HL-60/S4 (cell line): ENCODE data around the gene LSS.

Experiments
- in situ Hi-C: fragments of 300-500 bp; cut with MboI; formaldehyde crosslinking; loops from 2 replicates; pipeline ENCODE4 v1.14.3; 2022; ENCODE audit warnings: low sequenced_read_pairs

Gene LSS

DNA sequence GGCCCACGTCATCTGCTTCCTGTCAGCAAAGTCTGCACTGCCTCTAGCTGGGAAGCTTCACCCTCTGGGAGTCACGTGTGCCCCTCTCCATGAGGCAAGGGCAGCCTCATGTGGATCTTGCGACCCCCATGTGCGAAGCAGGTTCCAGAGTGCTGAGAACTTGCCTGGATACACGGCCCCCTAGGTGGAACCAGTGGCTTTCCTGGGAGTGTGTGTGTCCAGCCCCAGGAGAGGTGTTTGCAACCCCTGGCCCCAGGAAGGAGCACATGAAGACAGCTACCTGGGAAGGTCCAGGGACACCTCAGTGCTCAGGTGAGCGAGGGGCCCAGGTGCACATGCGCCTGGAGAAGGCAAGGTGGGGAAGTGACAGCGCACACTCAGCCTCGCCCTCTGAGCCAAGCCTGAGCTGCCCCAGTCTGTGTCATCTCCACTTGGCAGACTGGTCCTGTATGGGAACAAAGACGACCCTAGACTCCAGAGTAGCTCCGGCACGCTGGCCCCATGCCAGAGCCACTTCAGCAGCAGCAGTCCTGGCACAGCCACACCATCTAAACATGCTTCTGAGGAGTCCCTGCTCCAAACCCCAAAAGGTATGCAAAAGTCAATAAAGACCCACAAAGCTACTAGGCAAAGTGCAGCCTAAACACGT lies 8.9 kb downstream of the LSS start:
- in situ Hi-C loops: no loop called here

DNA sequence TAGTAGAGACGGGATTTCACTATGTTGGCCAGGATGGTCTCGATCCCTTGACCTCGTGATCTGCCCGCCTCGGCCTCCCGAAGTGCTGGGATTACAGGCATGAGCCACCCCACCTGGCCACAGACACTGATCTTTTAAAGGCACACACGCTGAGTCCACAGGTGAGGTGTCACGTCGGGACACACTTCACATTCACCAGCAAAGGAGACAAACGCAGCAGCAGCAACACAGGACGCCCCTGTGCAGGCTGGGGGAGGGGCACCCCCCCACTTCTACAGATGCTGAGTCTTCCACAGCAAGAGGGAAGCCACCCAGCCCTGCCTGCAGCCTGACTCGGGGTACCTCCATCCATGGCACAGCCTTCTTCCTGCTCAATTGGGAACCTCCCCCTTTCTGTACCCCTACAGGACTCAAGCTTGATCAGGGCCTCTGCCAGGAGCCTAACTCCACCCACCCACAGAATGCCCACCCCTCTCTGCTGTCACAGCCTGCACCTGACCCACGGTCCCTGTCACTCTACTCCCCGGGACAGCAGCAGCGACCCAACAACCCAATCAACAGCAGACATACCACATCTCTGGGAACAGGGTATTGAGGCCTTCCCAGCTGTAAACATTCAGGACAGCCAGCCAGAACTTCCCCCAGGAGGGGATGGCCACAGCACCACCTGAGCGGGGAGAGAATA lies 9.5 kb downstream of the LSS start:
- in situ Hi-C loops: no loop called here

- in situ Hi-C loops: no loop called here
These were observed 10.9 kb downstream of the LSS start for GRCh38 chr21:46217511-46218196.

DNA sequence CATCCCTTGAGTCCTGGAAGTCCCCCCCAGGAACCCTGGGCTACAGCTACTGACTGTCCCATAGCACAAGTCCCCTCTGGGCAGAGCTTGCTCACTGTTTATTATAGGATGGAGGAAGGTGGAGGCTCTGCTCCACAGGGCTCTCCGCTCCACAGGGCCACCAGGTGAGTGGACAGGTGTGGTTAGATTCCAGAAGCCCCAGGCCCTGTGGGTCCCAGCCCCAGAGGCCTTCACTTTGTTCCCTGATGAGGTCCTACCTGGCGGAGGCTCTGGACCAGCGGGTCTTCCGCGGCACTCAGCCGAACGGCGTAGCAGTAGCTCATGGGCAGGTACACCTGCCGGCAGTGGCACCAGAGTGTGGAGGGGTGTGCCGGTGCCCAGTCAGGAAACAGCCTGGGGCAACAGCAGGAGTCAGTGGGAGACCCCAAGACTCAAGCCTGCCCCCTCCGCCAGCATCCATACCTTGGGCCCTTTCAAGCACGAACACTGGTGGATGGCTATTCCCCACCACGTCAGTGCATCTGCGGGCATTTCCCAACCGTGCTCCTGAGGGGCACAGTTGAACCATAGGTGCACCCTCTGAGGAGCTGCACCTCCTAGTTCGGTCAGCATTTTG lies 12.3 kb downstream of the LSS start:
- in situ Hi-C loops: no loop called here

DNA sequence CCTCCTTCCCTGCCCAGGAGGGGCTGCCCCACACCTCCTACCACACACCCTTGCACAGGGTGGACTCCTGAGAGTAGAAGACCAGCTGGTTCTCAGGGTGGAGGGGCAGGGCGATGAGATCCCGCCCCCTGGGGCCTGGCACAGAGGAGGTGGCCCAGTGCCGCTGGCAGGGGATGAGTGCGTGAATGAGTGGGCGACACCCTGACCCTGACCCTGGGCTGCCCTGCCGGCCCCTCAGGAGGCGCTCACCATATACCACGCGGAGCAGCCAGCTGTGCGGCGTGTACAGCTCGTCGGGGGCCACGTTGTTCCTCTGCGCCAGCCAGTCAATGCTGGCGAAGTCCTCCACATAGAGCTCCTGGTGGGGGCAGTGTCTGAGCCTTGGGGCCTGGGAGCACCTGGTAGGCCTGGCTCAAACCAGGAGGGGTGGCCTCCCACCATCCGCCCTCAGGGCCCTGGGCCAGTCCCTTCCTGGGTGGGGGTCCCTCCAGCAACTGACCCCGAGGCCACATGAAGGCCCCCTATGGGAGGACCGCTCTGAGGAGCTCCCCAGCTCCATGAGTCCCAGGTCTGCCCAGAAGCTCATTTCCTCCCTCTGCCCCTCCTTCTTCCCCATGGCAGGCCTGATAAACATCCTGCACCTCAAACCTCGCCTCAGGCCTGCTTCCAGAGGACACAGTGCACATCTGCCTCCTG lies 13.0 kb downstream of the LSS start:
- in situ Hi-C loops: no loop called here

GRCh38 chr21:46214478-46215340 lies 13.9 kb downstream of the LSS start:
- in situ Hi-C loops: no loop called here

GRCh38 chr21:46213620-46214286 lies 14.8 kb downstream of the LSS start:
- in situ Hi-C loops: no loop called here

- in situ Hi-C loops: no loop called here
These were observed 15.7 kb downstream of the LSS start for GRCh38 chr21:46212721-46213484.

DNA sequence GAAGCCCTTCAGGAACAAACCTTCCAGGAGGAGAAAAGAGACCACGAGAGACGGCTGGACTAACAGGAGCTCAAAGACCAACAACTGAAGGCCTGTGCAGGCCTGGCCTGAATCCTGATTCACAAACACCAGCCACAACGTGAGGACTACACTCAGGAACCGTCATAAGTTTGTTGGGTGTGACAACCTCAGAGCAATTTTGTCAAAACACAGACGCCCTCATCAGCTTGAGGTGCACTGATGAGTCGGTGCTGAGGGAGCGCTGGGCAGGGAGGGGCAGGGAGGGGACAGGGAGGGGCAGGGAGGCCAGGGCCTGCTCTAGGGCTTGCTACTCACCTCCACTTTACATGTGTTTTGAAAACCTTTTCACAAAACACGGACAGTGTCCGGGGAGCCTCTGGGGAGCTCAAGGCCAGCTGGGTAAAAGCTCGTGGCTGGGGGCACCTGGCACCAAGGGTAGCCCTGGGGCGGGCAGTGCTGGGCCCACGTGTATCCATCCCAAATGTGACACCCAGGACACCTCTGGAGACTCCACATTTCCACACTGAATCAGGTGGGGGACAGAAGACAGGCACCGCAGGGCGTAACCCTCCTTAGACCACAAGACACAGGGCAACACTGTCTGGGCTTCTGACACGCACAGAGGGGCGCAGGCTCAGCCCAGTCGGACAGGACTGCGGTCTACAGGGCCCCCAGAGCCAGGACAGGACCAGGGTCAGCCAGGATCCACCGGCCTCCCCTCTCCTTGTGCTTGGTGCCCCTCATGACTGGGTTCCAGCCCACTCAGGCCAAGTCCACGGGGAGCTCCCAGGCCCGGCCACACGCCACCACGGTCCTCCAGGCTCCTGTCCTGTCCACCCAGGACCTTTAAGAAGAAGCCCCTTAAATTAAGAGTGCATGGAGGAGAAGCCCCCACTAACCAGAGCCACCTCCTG lies 16.5 kb downstream of the LSS start:
- in situ Hi-C loops: no loop called here

- in situ Hi-C loops: no loop called here
These were observed 17.2 kb downstream of the LSS start for GRCh38 chr21:46211376-46211775.

DNA sequence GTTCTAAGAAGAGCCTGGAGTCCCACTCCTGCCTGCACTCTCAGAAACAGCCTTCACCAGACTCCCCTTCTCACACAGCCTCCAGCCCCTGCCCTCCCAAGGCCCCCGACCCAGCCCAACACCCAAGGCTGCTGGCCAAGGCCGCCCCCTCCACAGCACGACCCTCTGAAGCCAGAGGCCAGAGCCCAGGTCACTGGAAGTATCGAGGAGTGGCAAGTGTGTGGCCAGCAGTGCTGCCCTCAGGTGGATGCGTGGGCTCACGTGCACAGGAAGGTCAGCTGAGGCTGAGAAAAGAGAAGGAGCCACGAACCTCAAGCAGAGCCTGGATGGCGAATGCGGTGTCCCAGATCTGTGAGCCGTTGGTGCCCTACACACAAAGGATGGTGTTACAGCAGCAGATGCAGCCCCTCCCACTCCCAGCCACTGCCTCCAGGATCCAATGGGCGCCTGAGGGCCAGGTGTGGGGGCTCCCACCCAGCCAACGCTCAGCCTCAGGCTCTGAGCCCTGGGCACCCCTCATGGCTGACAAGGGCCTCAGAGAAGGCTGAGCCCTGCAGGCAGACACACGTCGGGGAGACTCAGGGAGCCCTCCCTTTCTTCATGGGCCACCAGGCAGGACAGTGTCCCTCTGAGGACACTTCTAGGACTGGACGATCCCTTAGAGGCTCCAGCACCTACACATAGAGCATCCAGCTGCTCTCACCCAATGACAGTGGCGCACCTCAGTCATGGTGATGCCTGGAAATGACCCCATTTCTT lies 18.0 kb downstream of the LSS start:
- in situ Hi-C loops: no loop called here

- in situ Hi-C loops: no loop called here
These were observed 19.5 kb downstream of the LSS start for GRCh38 chr21:46208761-46209721.

DNA sequence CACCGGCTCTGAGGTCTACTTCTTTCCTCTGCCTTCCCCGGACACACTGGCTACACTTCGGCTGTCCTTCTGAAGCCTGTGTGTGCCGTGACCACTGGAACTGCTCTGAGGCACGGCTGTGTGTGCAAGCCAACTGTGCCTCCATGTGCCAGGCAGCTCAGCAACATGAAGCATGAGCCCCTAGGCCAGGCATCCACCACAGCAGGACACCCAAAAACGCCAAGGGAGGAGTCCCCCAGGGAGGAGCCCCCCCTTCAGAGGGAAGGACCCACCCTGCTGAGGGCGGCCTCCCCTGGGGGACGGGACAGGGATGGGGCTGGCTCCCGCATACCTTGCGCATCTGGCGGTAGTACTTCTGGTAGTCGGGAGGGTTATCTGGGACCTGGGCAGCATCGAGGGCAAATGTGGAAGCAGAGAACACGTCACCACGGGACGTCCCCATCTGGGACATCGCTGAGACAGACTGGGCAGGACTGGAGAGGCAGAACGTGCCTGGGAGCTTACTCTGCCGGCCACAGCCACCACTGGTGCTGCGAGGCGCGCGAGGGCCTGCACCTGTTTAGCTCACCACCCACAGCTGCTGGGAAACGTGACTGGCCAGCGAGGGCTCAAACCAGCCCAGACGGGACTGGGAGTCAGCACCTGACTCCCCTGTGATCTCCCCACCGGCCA lies 20.5 kb downstream of the LSS start:
- in situ Hi-C loops: no loop called here

- in situ Hi-C loops: no loop called here
These were observed 21.3 kb downstream of the LSS start for GRCh38 chr21:46207006-46207919.
